Uterus (tissue), 2 donors: ENCODE data around the gene FAAP20.

Experiments used
- POLR2A ChIP-seq, 2 donors: fragments of 450-650 bp; IDR thresholded peaks; one replicate each; pipeline ENCODE4 v1.6.1; 2016; ENCODE audit warnings: antibody characterized with exemption in 2 of 2, mild to moderate bottlenecking in 1 of 2, moderate library complexity in 1 of 2
- TF ChIP-seq, protein P1 (sequence below), 4 experiments: fragments of 200-600 bp in 2 of 4; fragments of 450-650 bp in 2 of 4; sonication (generic) in 2 of 4; IDR thresholded peaks; one replicate each; pipeline ENCODE4 v1.5.1; 2016 to 2019; ENCODE audit warnings: antibody characterized with exemption in 4 of 4, mild to moderate bottlenecking in 2 of 4, moderate library complexity in 1 of 4

DNA sequence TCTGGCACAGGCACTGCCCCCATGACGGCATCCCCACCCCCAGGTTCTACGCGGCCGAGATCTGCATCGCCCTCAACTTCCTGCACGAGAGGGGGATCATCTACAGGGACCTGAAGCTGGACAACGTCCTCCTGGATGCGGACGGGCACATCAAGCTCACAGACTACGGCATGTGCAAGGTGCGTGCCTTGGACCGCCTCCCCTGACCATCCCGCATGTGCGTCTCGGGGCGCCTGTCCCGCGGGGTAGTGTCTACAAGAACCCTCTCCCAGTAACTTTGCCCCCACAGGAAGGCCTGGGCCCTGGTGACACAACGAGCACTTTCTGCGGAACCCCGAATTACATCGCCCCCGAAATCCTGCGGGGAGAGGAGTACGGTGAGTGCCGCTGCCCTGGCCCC, 22.6 kb downstream of the FAAP20 start:
- TF ChIP-seq, protein P1, sequence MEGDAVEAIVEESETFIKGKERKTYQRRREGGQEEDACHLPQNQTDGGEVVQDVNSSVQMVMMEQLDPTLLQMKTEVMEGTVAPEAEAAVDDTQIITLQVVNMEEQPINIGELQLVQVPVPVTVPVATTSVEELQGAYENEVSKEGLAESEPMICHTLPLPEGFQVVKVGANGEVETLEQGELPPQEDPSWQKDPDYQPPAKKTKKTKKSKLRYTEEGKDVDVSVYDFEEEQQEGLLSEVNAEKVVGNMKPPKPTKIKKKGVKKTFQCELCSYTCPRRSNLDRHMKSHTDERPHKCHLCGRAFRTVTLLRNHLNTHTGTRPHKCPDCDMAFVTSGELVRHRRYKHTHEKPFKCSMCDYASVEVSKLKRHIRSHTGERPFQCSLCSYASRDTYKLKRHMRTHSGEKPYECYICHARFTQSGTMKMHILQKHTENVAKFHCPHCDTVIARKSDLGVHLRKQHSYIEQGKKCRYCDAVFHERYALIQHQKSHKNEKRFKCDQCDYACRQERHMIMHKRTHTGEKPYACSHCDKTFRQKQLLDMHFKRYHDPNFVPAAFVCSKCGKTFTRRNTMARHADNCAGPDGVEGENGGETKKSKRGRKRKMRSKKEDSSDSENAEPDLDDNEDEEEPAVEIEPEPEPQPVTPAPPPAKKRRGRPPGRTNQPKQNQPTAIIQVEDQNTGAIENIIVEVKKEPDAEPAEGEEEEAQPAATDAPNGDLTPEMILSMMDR (IDR thresholded peaks at IDR 0.05), result no peak
- TF ChIP-seq POLR2A (IDR thresholded peaks at IDR 0.05), result no peak
